K562 (cell line): ENCODE data around the gene PRKCQ. TPM values are rescaled to one million over a fixed set of nuclear protein-coding genes. Genes with fewer than 3 reads are reported as not detected.

Experiments used
- FOXA3 ChIP-seq, 2 experiments: fragments of 450-650 bp in 1 of 2; sonication (generic) in 1 of 2; formaldehyde crosslinking; IDR thresholded peaks in 1 of 2; conservative IDR thresholded peaks in 1 of 2; 2 replicates each; pipeline versions ENCODE4 v1.4.0 to v1.8.0; 2020 to 2022; ENCODE audit warnings: mild to moderate bottlenecking in 2 of 2, missing genetic modification reagents in 1 of 2
- MYC ChIP-seq, 2 experiments: fragments of 250-450 bp in 1 of 2; sonication (Bioruptor Pico) in 1 of 2; IDR thresholded peaks; 2 replicates each; pipeline versions ENCODE4 v1.5.1 to v1.6.1; 2012 to 2021; ENCODE audit warnings: low read depth in 2 of 2, borderline replicate concordance in 1 of 2, improper control_type of control experiment in 1 of 2, low read length in 1 of 2, mild to moderate bottlenecking in 1 of 2, moderate library complexity in 1 of 2
- NELFE ChIP-seq: IDR thresholded peaks from 2 replicates; pipeline ENCODE4 v1.6.1; 2011; ENCODE audit warnings: mild to moderate bottlenecking; ENCODE audit not compliant: insufficient read depth, insufficient read length
- NKRF ChIP-seq: fragments of 450-650 bp; IDR thresholded peaks from 2 replicates; pipeline ENCODE4 v1.6.1; 2016; ENCODE audit warnings: borderline replicate concordance
- RFX5 ChIP-seq: IDR thresholded peaks from 2 replicates; pipeline ENCODE4 v1.6.1; 2011; ENCODE audit warnings: low read depth, mild to moderate bottlenecking, improper control_type of control experiment, low read length
- TARDBP ChIP-seq: fragments of 450-650 bp; IDR thresholded peaks from 2 replicates; pipeline ENCODE4 v1.6.1; 2016
- TSHZ1 ChIP-seq: fragments of 250-450 bp; sonication (Bioruptor Pico); IDR thresholded peaks from 2 replicates; pipeline ENCODE4 v1.4.0; 2020; ENCODE audit warnings: mild to moderate bottlenecking, moderate library complexity
- ZNF239 ChIP-seq: fragments of 250-450 bp; sonication (Bioruptor Pico); IDR thresholded peaks from 2 replicates; pipeline ENCODE4 v1.4.0; 2020; ENCODE audit warnings: mild to moderate bottlenecking
- ZNF3 ChIP-seq: fragments of 250-450 bp; sonication (Bioruptor Pico); IDR thresholded peaks from 2 replicates; pipeline ENCODE4 v1.5.0; 2021; ENCODE audit warnings: mild to moderate bottlenecking, moderate library complexity
- ZNF589 ChIP-seq: fragments of 200-800 bp; sonication (Bioruptor generic); IDR thresholded peaks from 2 replicates; pipeline ENCODE4 v1.6.1; 2016; ENCODE audit warnings: low read depth, missing genetic modification characterization, missing compliant biosample characterization
- polyA plus RNA-seq, 8 experiments: library from polyadenylated mRNA; depleted of rRNA in 4 of 8; stranded (reverse) in 5 of 8; unstranded in 3 of 8; fragments of >200 nt; fragmentation: Nextera tagmentation in 2 of 8; fragmentation: Illumina TruSeq in 1 of 8; extraction: Ambion mirVana in 2 of 8; extraction: Trizol in 1 of 8; gene quantifications; 2 replicates each; pipeline versions ENCODE4 v1.2.1 to v1.2.3, GENCODE V29; 2011 to 2014; ENCODE audit warnings: inconsistent platforms in 1 of 8, missing spikeins in 1 of 8
- total RNA-seq, 7 experiments: library from RNA; depleted of rRNA in 6 of 7; stranded (reverse); fragments of >200 nt in 6 of 7; fragmentation: Illumina TruSeq in 2 of 7; extraction: Trizol in 2 of 7; gene quantifications; 2 replicates each; pipeline versions ENCODE4 v1.2.1 to v1.2.3, GENCODE V29; 2011 to 2021; ENCODE audit warnings: low replicate concordance in 1 of 7
- TF ChIP-seq, protein P1 (sequence below): fragments of 450-650 bp; IDR thresholded peaks from 2 replicates; pipeline ENCODE4 v1.6.1; 2017; ENCODE audit warnings: mild to moderate bottlenecking, moderate library complexity
- TF ChIP-seq, protein P2 (sequence below): fragments of 250-450 bp; sonication (Bioruptor Pico); IDR thresholded peaks from 2 replicates; pipeline ENCODE4 v1.8.0; 2021; ENCODE audit warnings: moderate library complexity, mild to moderate bottlenecking, inconsistent platforms
- TF ChIP-seq, protein P3 (sequence below): fragments of 200-800 bp; sonication (Bioruptor generic); IDR thresholded peaks from 2 replicates; pipeline ENCODE4 v1.6.1; 2017; ENCODE audit warnings: missing genetic modification characterization, missing compliant biosample characterization
- TF ChIP-seq, protein P4 (sequence below): fragments of 200-400 bp; formaldehyde crosslinking; IDR thresholded peaks from 2 replicates; pipeline ENCODE4 v1.6.1; 2017; ENCODE audit warnings: mild to moderate bottlenecking, low read depth, low read length, moderate library complexity

PRKCQ gene
- total and polyA plus RNA-seq, 9 of the 15 experiments (the other 6 are each of a cell fraction or from before 2014, with no cell fraction given), result 4.4 to 23.3 (median 14.6) TPM

DNA sequence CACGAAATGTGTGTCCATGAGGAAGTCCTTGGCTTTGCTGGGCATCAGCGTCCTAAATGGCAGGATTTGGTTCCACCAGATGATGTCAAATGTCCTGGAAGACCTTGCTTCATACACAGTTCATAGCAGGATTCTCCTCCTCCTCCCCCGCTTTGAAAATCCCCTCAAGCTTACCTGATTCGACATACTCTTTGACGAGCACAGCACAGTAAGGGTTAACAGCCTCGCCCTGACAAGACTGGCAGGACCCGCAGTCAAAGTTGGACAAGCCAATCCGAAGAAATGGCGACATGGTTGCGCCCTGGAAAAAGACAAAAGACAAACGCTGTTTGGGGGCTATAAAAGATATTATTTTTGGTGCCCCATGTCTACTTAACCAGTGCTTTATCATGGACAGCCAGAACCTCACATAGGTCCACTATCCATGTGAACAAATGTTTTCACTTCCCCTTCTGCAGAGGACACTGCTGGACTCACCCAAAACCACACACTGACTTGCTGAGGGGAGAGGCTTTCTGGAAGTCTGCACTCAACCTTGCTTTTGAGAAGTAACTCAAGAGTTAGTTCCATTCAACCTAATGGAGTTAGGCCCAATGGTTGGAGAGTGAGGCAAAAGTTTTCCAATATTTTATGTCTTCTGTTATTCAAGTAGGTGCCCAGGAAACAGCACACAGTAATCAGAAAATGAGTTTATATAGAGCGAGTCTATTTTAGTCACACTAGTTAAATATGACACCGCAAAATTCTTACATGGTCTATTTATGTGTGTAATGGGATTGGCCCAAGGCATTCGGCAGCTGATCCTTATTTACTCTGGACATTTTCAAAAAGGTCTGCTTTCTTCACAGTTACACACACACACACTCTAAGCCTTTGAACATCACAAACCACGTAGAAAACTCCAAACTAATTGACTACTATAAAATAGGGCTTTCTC is 65.0 kb downstream of the PRKCQ start (continued):
- TF ChIP-seq TSHZ1 (CRISPR knock-in tag), result no peak
- no peak for TF ChIP-seq ZNF589 (CRISPR knock-in tag)
- no peak for TF ChIP-seq MYC (IDR thresholded peaks at IDR 0.05; ENCODE audit: low read depth, low read length)
- TF ChIP-seq MYC (CRISPR knock-in tag; IDR thresholded peaks at IDR 0.05; ENCODE audit: borderline replicate concordance, low read depth), result no peak
- peak; percentile 68 to 92; a peak in 2 of 4 replicates for TF ChIP-seq FOXA3 (CRISPR knock-in tag; conservative IDR thresholded peaks at IDR 0.05 in 1 of 2, IDR thresholded peaks at IDR 0.05 in 1 of 2)
- TF ChIP-seq TARDBP, result no peak
- no peak for TF ChIP-seq ZNF3 (CRISPR knock-in tag)
- TF ChIP-seq, protein P1, sequence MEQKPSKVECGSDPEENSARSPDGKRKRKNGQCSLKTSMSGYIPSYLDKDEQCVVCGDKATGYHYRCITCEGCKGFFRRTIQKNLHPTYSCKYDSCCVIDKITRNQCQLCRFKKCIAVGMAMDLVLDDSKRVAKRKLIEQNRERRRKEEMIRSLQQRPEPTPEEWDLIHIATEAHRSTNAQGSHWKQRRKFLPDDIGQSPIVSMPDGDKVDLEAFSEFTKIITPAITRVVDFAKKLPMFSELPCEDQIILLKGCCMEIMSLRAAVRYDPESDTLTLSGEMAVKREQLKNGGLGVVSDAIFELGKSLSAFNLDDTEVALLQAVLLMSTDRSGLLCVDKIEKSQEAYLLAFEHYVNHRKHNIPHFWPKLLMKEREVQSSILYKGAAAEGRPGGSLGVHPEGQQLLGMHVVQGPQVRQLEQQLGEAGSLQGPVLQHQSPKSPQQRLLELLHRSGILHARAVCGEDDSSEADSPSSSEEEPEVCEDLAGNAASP, result no peak
- no peak for TF ChIP-seq NKRF
- TF ChIP-seq, protein P2, sequence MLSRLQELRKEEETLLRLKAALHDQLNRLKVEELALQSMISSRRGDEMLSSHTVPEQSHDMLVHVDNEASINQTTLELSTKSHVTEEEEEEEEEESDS, result no peak
- no peak for TF ChIP-seq NELFE
- no peak for TF ChIP-seq RFX5
- TF ChIP-seq, protein P3, sequence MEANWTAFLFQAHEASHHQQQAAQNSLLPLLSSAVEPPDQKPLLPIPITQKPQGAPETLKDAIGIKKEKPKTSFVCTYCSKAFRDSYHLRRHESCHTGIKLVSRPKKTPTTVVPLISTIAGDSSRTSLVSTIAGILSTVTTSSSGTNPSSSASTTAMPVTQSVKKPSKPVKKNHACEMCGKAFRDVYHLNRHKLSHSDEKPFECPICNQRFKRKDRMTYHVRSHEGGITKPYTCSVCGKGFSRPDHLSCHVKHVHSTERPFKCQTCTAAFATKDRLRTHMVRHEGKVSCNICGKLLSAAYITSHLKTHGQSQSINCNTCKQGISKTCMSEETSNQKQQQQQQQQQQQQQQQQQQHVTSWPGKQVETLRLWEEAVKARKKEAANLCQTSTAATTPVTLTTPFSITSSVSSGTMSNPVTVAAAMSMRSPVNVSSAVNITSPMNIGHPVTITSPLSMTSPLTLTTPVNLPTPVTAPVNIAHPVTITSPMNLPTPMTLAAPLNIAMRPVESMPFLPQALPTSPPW (CRISPR knock-in tag), result 0 out of 2 replicates have a peak, but pooled peaks have one; percentile 10
- TF ChIP-seq ZNF239 (CRISPR knock-in tag), result no peak
- TF ChIP-seq, protein P4, sequence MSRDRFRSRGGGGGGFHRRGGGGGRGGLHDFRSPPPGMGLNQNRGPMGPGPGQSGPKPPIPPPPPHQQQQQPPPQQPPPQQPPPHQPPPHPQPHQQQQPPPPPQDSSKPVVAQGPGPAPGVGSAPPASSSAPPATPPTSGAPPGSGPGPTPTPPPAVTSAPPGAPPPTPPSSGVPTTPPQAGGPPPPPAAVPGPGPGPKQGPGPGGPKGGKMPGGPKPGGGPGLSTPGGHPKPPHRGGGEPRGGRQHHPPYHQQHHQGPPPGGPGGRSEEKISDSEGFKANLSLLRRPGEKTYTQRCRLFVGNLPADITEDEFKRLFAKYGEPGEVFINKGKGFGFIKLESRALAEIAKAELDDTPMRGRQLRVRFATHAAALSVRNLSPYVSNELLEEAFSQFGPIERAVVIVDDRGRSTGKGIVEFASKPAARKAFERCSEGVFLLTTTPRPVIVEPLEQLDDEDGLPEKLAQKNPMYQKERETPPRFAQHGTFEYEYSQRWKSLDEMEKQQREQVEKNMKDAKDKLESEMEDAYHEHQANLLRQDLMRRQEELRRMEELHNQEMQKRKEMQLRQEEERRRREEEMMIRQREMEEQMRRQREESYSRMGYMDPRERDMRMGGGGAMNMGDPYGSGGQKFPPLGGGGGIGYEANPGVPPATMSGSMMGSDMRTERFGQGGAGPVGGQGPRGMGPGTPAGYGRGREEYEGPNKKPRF, result no peak
